ENCODE data around the gene TEX36. TPM values are rescaled to one million over a fixed set of nuclear protein-coding genes. Genes with fewer than 3 reads are reported as not detected.

TEX36 gene
- total RNA-seq, 1 experiment from 2014 or later = not detected

GRCh38 chr10:125679436-125679835 lies 3.5 kb downstream of the TEX36 start:
- Mint-ChIP-seq H3K36me3 (ENCODE audit: insufficient read depth, unreplicated experiment) (no peaks in the 10 kb centered on the region), H3K4me3 (ENCODE audit: low read depth, unreplicated experiment) (no peak overlapping the region), H3K9me3 (ENCODE audit: low read depth, unreplicated experiment) (peaks cover 2% of the 10 kb centered on the region), H3K27ac (ENCODE audit: unreplicated experiment) (no peak overlapping the region), H3K4me1 (ENCODE audit: low read depth, unreplicated experiment) (no peaks in the 10 kb centered on the region), H3K27me3 (ENCODE audit: unreplicated experiment) (peaks cover 88% of the 10 kb centered on the region)
- intact Hi-C loops (cut with micrococcal nuclease; ENCODE audit: unreplicated experiment) = no loop called here
- no TSS peak for BruUV-seq (replicated peaks)
- CTCF ChIA-PET = no interaction called here
- no peak for DNase-seq
- TF ChIP-seq CTCF (IDR thresholded peaks at IDR 0.05; ENCODE audit: unreplicated experiment) = no peak

- H3K27ac Mint-ChIP-seq (ENCODE audit: unreplicated experiment) = no peak overlapping the region
- no peaks in the 10 kb centered on the region for H3K36me3 Mint-ChIP-seq (ENCODE audit: insufficient read depth, unreplicated experiment)
- CTCF ChIA-PET = no interaction called here
- DNase-seq = no peak
- TF ChIP-seq CTCF (IDR thresholded peaks at IDR 0.05; ENCODE audit: unreplicated experiment) = no peak
- H3K4me1 Mint-ChIP-seq (ENCODE audit: low read depth, unreplicated experiment) = no peaks in the 10 kb centered on the region
- intact Hi-C loops (cut with micrococcal nuclease; ENCODE audit: unreplicated experiment) = no loop called here
- no TSS peak for BruUV-seq (replicated peaks)
- H3K9me3 Mint-ChIP-seq (ENCODE audit: low read depth, unreplicated experiment) = peaks cover 7% of the 10 kb centered on the region
- H3K4me3 Mint-ChIP-seq (ENCODE audit: low read depth, unreplicated experiment) = no peak overlapping the region
- H3K27me3 Mint-ChIP-seq (ENCODE audit: unreplicated experiment) = peaks cover 82% of the 10 kb centered on the region
Observed at GRCh38 chr10:125672884-125673283, 10.1 kb downstream of the TEX36 start.

- H3K4me3 Mint-ChIP-seq (ENCODE audit: low read depth, unreplicated experiment) = no peak overlapping the region
Observed at GRCh38 chr10:125662584-125662983, 20.4 kb downstream of the TEX36 start.

GRCh38 chr10:125661941-125662515 lies 20.9 kb downstream of the TEX36 start:
- TF ChIP-seq CTCF (IDR thresholded peaks at IDR 0.05; ENCODE audit: unreplicated experiment) = no peak
- DNase-seq = no peak
- Mint-ChIP-seq H3K36me3 (ENCODE audit: insufficient read depth, unreplicated experiment) (no peaks in the 10 kb centered on the region), H3K4me3 (ENCODE audit: low read depth, unreplicated experiment) (no peak overlapping the region), H3K4me1 (ENCODE audit: low read depth, unreplicated experiment) (no peaks in the 10 kb centered on the region), H3K27me3 (ENCODE audit: unreplicated experiment) (peaks cover 29% of the 10 kb centered on the region), H3K27ac (ENCODE audit: unreplicated experiment) (no peak overlapping the region), H3K9me3 (ENCODE audit: low read depth, unreplicated experiment) (no peaks in the 10 kb centered on the region)
- intact Hi-C loops (cut with micrococcal nuclease; ENCODE audit: unreplicated experiment) = no loop called here
- BruUV-seq (replicated peaks) = no TSS peak
- CTCF ChIA-PET = no interaction called here

More at GRCh38 chr10:125662584-125662983, 20.4 kb downstream of the TEX36 start:
- Mint-ChIP-seq H3K9me3 (ENCODE audit: low read depth, unreplicated experiment) (no peaks in the 10 kb centered on the region), H3K36me3 (ENCODE audit: insufficient read depth, unreplicated experiment) (no peaks in the 10 kb centered on the region), H3K27ac (ENCODE audit: unreplicated experiment) (no peak overlapping the region), H3K27me3 (ENCODE audit: unreplicated experiment) (peaks cover 29% of the 10 kb centered on the region), H3K4me1 (ENCODE audit: low read depth, unreplicated experiment) (no peaks in the 10 kb centered on the region)
- no peak for TF ChIP-seq CTCF (IDR thresholded peaks at IDR 0.05; ENCODE audit: unreplicated experiment)
- CTCF ChIA-PET = no interaction called here
- DNase-seq = peak; percentile 3
- intact Hi-C loops (cut with micrococcal nuclease; ENCODE audit: unreplicated experiment) = no loop called here
- BruUV-seq (replicated peaks) = no TSS peak
